Keratinocyte (primary cell): ENCODE measurements around the gene VMP1. TPM values are rescaled to one million over a fixed set of nuclear protein-coding genes. Genes with fewer than 3 reads are reported as not detected.

Experiments used
- DNase-seq: peaks from one replicate; pipeline ENCODE4 v3.0.0-alpha.2; 2011; ENCODE audit warnings: low read depth, missing footprints, low spot score
- FAIRE-seq: peaks from 2 replicates; lab custom pipeline; 2011; peaks lifted over from hg19 to GRCh38; lab: Jason Lieb, UNC
- H2AFZ ChIP-seq: 2 replicates; pipeline ENCODE4 v1.6.0; 2012; ENCODE audit warnings: low read length, control low read depth, inconsistent platforms; ENCODE audit not compliant: control insufficient read depth
- H3K27ac ChIP-seq: 2 replicates; pipeline ENCODE4 v1.5.1; 2011; ENCODE audit warnings: low read length; ENCODE audit not compliant: control insufficient read depth, insufficient read depth
- H3K27me3 ChIP-seq: 3 replicates; pipeline ENCODE4 v1.6.0; 2011; ENCODE audit warnings: low read length; ENCODE audit not compliant: control insufficient read depth, insufficient read depth; ENCODE audit errors: extremely low read depth
- H3K36me3 ChIP-seq, 2 experiments: 2 replicates in 1 of 2; 3 replicates in 1 of 2; pipeline ENCODE4 v1.5.1; 2011; ENCODE audit warnings: low read length in 2 of 2, mild to moderate bottlenecking in 1 of 2; ENCODE audit not compliant: control insufficient read depth in 2 of 2, insufficient read depth in 2 of 2; ENCODE audit errors: extremely low read depth in 1 of 2
- H3K4me1 ChIP-seq: 3 replicates; pipeline ENCODE4 v1.5.1; 2011; ENCODE audit warnings: low read length; ENCODE audit not compliant: control insufficient read depth, insufficient read depth; ENCODE audit errors: extremely low read depth
- H3K4me2 ChIP-seq: 3 replicates; pipeline ENCODE4 v1.6.0; 2011; ENCODE audit warnings: low read depth, low read length; ENCODE audit not compliant: control insufficient read depth, insufficient read depth; ENCODE audit errors: extremely low read depth
- H3K4me3 ChIP-seq, 3 experiments: fragments of 200-600 bp in 1 of 3; sonication (generic) in 1 of 3; 2 replicates in 2 of 3; 3 replicates in 1 of 3; pipeline ENCODE4 v1.5.1; 2011 to 2016; ENCODE audit warnings: low read length in 3 of 3, mild to moderate bottlenecking in 3 of 3, control low read depth in 2 of 3, inconsistent platforms in 1 of 3, low read depth in 1 of 3, mixed read lengths in 1 of 3, mixed run types in 1 of 3, moderate library complexity in 1 of 3; ENCODE audit not compliant: control insufficient read depth in 2 of 3, insufficient read depth in 2 of 3; ENCODE audit errors: extremely low read depth in 1 of 3
- H3K79me2 ChIP-seq: 2 replicates; pipeline ENCODE4 v1.6.0; 2012; ENCODE audit warnings: low read length; ENCODE audit not compliant: control insufficient read depth, insufficient read depth
- H3K9ac ChIP-seq: 3 replicates; pipeline ENCODE4 v1.6.0; 2011; ENCODE audit warnings: low read length; ENCODE audit not compliant: control insufficient read depth, insufficient read depth; ENCODE audit errors: extremely low read depth
- H3K9me1 ChIP-seq: 3 replicates; pipeline ENCODE4 v1.6.0; 2011; ENCODE audit warnings: low read length; ENCODE audit not compliant: control insufficient read depth, insufficient read depth; ENCODE audit errors: extremely low read depth
- H3K9me3 ChIP-seq: 2 replicates; pipeline ENCODE4 v1.5.1; 2012; ENCODE audit warnings: low read depth, low read length; ENCODE audit not compliant: control insufficient read depth
- H4K20me1 ChIP-seq: 3 replicates; pipeline ENCODE4 v1.6.0; 2011; ENCODE audit warnings: low read length; ENCODE audit not compliant: control insufficient read depth, insufficient read depth; ENCODE audit errors: extremely low read depth
- CTCF ChIP-seq, 3 experiments: IDR thresholded peaks in 1 of 3; conservative IDR thresholded peaks in 1 of 3; optimal IDR thresholded peaks in 1 of 3; 2 replicates in 2 of 3; 3 replicates in 1 of 3; pipeline versions ENCODE3 to v1.5.1; 2011; ENCODE audit warnings: low read length in 3 of 3, mild to moderate bottlenecking in 3 of 3, moderate library complexity in 2 of 3, control low read depth in 1 of 3, inconsistent platforms in 1 of 3; ENCODE audit not compliant: insufficient read depth in 2 of 3; ENCODE audit errors: extremely low read depth in 1 of 3
- EZH2 ChIP-seq: IDR thresholded peaks from one replicate; pipeline ENCODE4 v1.6.1; 2012; ENCODE audit warnings: inconsistent platforms, mild to moderate bottlenecking, low read length, moderate library complexity
- dilution Hi-C: fragments of 300-500 bp; cut with MboI; formaldehyde crosslinking; loops from one replicate; pipeline ENCODE4 v1.7.0; 2020; ENCODE audit warnings: low sequenced_read_pairs; ENCODE audit not compliant: extremely low pct_ligation_motif_present
- polyA plus RNA-seq, 5 experiments: library from polyadenylated mRNA; depleted of rRNA in 3 of 5; stranded (reverse) in 3 of 5; stranded (forward) in 1 of 5; unstranded in 1 of 5; fragments of >200 nt; gene quantifications; 1 replicate in 1 of 5; 2 replicates in 3 of 5; 3 replicates in 1 of 5; pipeline versions ENCODE4 v1.2.1 to v1.2.3, GENCODE V29; 2011 to 2012; ENCODE audit warnings: missing spikeins in 2 of 5, low read depth in 1 of 5, low replicate concordance in 1 of 5

The VMP1 gene
- polyA plus RNA-seq, 1 donor (not counting 4 experiments of a cell fraction or from before 2014, with no cell fraction given) = 303 TPM

DNA sequence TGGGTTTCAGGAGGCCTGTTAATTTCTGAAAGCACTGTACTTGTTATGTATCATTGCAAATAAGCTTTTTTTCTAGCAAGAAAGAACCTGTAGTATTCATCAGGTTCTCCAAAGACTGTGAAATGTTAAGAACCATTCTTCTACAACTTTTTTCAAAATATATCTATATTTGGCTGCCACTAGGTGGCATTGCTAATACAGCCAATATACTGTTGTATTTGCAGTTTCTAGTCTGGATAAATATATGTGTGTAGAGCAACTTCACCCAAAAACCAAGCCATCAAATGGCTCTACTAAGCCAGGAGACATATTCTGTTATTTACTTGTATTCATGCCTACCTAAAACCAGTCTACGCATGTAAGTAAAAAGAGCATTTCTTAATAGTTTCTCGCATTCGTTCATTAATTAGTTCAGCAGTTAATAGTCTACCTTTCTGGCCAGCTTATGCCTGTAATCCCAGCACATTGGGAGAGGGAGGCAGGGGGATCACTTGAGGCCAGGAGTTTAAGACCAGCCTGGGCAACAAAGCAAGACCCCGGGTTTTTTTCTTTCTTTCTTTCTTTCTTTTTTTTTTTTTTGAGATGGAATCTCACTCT lies 39.5 kb downstream of the VMP1 start:
- H3K9me1 ChIP-seq = no peaks in the 10 kb centered on the region
- H3K9ac ChIP-seq = no peak overlapping the region
- FAIRE-seq (no peak), DNase-seq (no peak)
- no peaks in the 10 kb centered on the region for H3K4me1 ChIP-seq
- no peaks in the 10 kb centered on the region for H3K36me3 ChIP-seq
- dilution Hi-C loops = no loop called here
- H3K4me2 ChIP-seq = no peak overlapping the region
- no peaks in the 10 kb centered on the region for H3K79me2 ChIP-seq
- H3K27me3 ChIP-seq = no peaks in the 10 kb centered on the region
- no peak overlapping the region for H3K27ac ChIP-seq
- H4K20me1 ChIP-seq = no peaks in the 10 kb centered on the region
- H2AFZ ChIP-seq = no peak overlapping the region
- H3K9me3 ChIP-seq = no peaks in the 10 kb centered on the region
- H3K4me3 ChIP-seq = no peak overlapping the region
- TF ChIP-seq CTCF (optimal IDR thresholded peaks at IDR 0.05 in 1 of 3, IDR thresholded peaks at IDR 0.05 in 1 of 3, conservative IDR thresholded peaks at IDR 0.05 in 1 of 3; ENCODE audit: extremely low read depth in 1 of 3, insufficient read depth in 2 of 3, low read length in 3 of 3) (peak in 2 of 3 experiments; percentile 37 to 56), EZH2 (no peak)

- Histone ChIP-seq H4K20me1 (no peaks in the 10 kb centered on the region), H2AFZ (no peak overlapping the region), H3K4me3 (no peak overlapping the region), H3K9me1 (no peaks in the 10 kb centered on the region), H3K27me3 (no peaks in the 10 kb centered on the region), H3K4me2 (no peak overlapping the region), H3K4me1 (no peaks in the 10 kb centered on the region), H3K9ac (no peak overlapping the region), H3K79me2 (no peaks in the 10 kb centered on the region), H3K9me3 (no peaks in the 10 kb centered on the region), H3K27ac (no peak overlapping the region), H3K36me3 (no peaks in the 10 kb centered on the region)
- dilution Hi-C loops = no loop called here
- no peak for FAIRE-seq
- no peak for TF ChIP-seq EZH2
- no peak for TF ChIP-seq CTCF (optimal IDR thresholded peaks at IDR 0.05 in 1 of 3, IDR thresholded peaks at IDR 0.05 in 1 of 3, conservative IDR thresholded peaks at IDR 0.05 in 1 of 3; ENCODE audit: extremely low read depth in 1 of 3, insufficient read depth in 2 of 3, low read length in 3 of 3)
- no peak for DNase-seq
Observed at GRCh38 chr17:59748591-59748990, 41.1 kb downstream of the VMP1 start.
